ENCODE results near the gene CYP3A7.
"Not testable (repeated sequence)": the region's sequence is repeated elsewhere in the genome, so short reads cannot be mapped to it uniquely, and the experiment has no call there.

The CYP3A7 gene

DNA sequence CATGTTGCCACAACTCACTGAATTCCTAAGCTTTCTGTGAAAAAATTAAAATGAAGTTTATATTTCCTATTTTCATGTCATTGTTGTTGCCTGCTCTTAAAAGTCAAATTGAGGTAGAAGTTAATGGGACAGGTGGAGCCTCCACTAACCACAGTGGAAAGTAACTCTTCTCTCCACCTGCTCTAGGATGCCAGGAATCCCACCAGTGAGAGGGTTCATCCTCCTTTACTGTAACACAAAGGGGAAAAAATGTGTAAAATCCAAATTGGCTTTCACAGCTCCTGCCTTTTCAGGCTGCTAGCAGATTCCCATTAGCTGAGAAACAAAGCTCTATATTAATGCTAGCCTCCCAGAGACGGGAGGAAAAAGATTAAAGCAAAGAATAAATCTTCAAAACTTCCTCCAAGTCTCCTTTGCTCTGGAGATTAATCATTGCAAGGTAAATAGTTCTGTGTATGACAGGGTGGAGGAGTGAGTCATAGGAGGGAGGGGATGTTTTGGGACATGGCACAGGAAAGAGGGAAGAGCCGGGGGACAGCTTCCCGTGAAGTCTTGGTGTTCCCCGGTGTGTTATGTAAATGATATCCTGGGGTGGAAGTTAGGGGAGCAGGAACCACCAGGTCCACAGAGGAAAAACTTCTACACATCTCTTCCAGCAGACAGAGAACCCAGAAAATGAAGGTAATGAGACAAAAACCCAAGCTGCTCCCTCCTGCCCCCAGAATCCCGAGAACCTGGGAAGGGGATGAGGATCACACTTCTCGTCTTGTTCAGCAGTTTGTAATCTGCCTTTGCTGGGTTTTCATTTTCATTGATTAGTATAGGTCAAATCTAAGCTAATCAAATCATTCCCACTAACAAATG lies 35.9 kb downstream of the CYP3A7 start:
- DNase-seq, result not testable (repeated sequence)

DNA sequence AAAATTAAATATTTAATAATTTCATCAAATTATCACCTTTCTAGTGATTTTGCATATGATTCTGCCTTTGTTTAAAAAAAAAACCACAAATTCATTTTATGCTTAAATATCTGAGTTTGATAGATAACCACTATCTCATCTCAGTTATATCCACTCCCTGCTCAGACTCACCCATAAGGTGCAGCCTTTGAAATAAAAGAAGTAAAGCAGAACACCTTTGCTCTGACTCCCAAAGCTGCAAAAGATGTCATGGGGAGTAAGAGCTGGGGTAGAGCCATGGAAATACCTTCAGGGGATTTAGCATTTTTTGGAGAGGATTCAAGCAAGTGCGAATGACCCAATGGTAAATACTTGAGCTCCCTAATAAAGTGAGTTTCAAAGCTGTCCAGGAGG lies 40.1 kb downstream of the CYP3A7 start:
- DNase-seq, result no peak

DNA sequence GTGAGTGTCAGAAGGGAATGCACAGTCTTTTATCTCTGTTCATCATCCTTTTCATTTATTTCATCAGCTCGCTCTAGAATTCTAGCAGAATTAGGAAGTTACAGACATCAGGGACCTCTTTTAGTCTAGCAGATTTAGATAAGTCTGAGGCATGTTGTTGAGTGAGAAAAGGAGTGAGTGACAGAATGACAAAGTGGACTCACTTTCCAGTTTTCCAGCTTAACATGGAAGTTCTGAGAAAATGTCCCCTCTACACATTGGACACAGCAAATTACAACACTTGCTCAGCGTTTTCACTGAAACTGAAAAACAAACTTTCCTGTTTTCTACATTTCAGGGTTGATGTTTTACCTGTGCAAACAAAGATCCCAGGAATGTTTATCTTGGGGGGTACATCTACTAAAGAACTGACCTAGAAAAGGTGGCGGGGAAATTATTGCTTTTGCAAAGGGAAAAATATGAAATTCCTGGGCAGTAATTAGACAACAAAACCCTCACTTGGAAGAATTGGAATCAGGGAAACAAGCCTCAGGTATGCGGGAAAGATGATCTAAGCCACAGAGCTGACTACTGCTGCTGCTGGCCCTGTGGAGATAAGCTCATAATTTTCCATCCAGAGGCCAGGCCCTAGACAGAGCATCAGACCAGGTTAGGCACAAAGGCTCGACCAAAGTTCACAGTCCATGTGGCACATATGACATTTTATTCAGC lies 40.6 kb downstream of the CYP3A7 start:
- DNase-seq, result no peak

DNA sequence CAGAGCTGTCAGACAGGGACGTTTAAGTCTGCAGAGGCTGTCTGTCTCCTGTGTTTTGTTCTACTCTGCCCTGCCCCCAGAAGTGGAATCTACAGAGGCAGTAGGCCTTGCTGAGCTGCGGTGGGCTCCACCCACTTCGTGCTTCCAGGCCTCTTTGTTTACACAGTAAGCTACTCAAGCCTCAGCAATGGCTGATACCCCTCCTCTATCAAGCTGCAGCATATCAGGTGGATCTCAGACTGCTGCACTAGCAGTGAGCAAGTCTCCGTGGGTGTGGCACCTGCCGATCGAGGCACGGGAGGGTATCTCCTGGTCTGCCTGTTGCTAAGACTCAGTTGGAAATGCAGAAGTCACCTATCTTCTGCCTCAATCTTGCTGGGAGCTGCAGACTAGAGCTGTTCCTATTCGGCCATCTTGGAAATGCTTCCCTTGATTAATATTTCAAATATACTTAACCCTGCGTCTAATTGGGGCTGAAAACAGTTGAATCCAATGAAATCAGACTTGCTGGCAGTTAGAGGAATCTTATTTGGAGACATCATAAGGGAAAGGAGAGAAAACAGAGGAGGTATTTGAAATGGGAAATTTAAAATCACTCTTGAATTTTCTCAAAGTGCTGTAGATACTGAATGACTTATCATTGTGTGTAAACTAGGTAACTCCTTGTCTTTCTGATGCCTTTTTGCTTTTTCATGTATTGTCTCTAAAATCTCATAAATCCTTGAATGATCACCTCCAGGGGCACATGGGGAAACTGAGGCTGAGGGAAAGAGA lies 41.4 kb downstream of the CYP3A7 start:
- no peak for DNase-seq

DNA sequence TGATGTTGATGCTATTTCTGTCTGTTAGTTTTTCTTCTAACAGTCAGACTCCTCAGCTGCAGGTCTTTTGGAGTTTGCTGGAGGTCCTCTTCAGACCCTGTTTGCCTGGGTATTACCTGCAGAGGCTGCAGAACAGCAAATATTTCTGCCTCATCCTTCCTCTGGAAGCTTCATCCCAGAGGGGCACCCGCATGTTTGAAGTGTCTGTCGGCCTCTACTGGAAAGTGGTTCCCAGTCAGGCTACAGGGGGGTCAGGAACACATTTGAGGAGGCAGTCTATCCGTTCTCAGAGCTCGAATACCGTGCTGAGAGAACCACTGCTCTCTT lies 41.9 kb downstream of the CYP3A7 start:
- no peak for DNase-seq

DNA sequence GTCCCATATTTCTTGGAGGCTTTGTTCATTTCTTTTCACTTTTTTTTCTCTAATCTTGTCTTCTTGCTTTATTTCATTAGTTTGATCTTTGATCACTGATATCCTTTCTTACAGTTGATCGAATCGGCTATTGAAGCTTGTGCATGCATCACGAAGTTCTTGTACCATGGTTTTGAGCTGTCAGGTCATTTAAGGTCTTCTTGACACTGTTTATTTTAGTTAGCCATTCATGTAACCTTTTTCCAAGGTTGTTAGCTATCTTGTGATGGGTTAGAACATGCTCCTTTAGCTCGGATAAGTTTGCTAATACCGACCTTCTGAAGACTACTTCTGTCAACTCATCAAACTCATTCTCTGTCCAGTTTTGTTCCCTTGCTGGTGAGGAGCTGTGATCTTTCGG lies 42.4 kb downstream of the CYP3A7 start:
- not testable (repeated sequence) for DNase-seq

DNA sequence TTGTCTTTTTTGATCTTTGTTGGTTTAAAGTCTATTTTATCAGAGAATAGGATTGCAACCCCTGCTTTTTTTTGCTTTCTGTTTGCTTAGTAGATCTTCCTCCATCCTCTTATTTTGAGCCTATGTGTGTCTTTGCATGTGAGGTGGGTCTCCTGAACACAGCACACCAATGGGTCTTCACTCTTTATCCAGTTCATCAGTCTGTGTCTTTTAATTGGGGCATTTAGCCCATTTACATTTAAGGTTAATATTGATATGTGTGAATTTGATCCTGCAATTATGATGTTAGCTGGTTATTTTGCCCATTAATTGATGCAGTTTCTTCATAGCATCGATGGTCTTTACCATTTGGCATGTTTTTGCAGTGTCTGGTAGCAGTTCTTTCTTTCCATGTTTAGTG lies 43.3 kb downstream of the CYP3A7 start:
- DNase-seq, result not testable (repeated sequence)

DNA sequence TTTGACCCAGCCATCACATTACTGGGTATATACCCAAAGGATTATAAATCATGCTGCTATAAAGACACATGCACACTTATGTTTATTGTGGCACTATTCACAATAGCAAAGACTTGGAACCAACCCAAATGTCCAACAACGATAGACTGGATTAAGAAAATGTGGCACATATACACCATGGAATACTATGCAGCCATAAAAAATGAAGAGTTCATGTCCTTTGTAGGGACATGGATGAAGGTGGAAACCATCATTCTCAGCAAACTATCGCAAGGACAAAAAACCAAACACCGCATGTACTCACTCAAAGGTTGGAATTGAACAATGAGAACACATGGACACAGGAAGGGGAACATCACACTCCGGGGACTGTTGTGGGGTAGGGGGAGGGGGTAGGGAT lies 44.1 kb downstream of the CYP3A7 start:
- not testable (repeated sequence) for DNase-seq

DNA sequence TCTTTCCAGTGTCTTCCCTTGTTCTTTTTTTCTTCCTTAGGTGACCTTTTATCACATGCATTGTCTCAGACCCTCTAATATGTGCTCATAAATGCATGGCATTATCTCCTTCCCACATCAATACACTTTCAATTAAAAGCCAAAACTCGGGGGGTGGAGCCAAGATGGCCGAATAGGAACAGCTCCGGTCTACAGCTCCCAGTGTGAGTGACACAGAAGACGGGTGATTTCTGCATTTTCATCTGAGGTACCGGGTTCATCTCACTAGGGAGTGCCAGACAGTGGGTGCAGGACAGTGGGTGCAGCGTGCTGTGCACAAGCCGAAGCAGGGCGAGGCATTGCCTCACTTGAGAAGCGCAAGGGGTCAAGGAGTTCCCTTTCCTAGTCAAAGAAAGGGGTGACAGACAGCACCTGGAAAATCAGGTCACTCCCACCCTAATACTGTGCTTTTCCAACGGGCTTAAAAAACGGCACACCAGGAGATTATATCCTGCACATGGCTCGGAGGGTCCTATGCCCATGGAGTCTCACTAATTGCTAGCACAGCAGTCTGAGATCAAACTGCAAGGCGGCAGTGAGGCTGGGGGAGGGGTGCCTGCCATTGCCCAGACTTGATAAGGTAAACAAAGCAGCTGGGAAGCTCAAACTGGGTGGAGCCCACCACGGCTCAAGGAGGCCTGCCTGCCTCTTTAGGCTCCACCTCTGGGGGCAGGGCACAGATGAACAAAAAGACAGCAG lies 49.0 kb downstream of the CYP3A7 start:
- DNase-seq, result not testable (repeated sequence)

DNA sequence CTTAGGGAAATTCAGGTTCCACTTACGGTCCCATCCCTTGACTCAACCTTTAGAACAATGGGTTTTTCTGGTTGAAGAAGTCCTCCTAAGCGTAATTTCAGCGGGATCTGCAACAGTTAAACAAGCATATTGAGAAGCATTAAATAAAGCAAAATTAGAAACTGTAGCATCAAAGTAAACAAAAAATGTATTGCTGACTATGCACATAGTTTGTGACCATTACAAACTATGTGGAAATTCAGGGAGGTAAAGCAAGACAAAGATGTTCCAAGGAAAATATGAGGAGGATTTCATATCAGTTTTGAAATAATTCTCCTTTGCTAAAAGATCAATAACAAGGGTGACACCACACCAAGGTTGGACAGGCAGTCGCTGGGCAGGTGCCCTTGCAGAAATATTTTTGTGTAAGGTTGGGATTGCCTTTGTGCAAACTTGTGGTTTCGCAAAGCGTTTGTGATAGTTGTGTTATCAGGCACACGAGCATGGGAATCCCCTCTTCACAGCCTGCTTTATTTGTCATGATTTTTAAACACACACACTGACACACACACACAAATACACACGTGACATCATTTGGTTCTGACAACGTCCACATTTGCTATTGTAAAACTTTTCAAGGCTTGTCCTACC lies 49.8 kb downstream of the CYP3A7 start:
- DNase-seq, result no peak

DNA sequence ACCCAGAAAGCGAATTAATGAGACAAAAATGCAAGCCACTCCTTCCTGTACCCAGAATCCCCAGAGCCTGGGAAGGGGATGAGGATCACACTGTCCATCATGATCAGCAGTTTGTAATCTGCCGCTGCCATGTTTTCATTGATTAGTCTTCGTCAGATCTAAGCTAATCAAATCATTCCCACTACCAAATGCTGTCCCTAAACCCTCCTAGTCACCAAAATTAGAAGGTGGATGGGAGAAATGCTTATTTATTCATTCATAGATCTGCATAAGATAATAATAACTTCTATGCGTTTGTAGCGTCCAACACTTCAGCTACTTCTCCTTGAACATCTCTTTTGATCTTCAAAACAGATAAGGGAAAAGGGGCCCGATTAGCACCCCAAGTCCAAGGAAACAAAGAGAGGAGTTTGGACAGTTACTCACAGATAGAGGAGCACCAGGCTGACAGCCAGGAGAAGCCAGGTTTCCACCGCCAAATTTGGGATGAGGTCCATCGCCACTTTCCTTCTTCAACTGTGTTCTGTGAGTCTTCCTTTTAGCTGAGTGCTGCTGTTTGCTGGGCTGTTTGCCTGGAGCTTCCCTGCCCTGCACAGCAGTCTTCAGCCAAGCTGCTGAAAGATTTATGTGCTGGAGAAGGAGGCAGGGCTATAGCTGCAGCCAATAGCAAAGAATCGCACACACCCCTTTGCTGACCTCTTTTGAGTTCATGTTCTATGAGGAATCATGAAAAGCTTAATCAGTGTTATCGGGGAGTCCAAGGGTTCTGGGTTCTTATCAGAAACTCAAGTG lies 55.4 kb downstream of the CYP3A7 start, which contains the start of gene CYP3A5:
TSS of gene CYP3A5 (minus strand) at position 597 of the 792 bp plus-strand sequence. CDS start at position 497, 100 bp downstream.
- no peak for DNase-seq

DNA sequence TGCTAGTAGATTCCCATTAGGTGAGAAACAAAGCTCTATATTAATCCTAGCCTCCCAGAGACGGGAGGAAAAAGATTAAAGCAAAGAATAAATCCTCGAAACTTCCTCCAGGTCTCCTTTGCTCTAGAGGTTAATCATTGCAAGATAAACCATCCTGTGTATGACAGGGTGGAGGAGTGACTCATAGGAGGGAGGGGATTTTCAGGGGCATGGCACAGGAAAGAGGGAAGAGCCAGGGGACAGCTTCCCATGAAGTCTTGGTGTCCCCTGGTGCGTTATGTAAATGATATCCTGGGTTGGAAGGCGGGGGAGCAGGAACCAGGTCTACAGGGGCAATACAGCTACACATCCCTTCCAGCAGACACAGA lies 56.0 kb downstream of the CYP3A7 start:
- no peak for DNase-seq

DNA sequence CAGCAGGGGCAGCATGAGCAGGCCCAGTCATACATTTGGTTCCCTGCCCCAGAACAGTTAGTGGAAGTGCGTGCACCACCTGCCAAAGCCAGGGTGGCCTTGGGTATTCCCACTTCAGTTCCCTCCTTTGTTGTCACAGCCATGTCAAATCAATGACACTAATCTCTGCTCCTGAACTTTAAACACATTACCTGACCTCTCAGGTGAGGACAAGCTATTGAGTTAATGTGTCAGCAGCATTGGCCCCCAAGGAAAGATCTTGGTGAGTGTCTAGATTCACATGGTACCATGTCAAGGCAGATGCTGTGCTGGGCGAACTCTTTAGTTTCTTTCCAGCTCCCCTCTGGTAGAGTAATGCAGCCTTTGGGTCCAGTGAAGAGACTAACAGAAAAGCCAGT lies 57.3 kb downstream of the CYP3A7 start:
- no peak for DNase-seq

DNA sequence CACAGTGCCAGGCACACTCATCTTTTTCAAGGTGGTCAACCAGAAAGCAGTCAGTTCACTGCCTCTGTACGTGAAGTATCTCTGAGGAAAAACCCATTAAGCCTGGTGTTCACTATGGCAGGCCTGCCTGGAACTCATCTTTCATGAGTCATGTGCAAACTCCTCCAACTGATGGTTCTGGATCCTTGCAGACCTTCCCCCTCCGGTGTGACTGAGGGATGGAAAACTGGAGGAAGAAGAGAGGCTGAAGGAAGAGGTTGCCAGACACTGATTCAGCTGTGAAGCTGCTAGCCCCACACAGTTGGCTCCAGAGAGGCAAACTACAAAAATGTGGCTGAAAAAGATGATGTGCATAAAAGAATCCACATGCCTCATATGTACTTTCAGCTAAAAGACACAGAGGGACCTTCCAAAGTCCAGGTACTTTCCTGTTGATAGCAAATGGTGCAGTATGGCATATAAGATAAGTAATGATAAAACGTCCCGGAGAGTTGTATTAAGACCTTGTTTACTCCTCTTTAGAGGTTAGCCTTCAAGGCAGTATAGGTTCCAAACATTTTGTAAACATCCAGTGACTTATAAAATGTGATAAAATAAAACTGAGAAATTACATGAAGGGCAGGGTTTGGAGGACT lies 57.9 kb downstream of the CYP3A7 start:
- no peak for DNase-seq

DNA sequence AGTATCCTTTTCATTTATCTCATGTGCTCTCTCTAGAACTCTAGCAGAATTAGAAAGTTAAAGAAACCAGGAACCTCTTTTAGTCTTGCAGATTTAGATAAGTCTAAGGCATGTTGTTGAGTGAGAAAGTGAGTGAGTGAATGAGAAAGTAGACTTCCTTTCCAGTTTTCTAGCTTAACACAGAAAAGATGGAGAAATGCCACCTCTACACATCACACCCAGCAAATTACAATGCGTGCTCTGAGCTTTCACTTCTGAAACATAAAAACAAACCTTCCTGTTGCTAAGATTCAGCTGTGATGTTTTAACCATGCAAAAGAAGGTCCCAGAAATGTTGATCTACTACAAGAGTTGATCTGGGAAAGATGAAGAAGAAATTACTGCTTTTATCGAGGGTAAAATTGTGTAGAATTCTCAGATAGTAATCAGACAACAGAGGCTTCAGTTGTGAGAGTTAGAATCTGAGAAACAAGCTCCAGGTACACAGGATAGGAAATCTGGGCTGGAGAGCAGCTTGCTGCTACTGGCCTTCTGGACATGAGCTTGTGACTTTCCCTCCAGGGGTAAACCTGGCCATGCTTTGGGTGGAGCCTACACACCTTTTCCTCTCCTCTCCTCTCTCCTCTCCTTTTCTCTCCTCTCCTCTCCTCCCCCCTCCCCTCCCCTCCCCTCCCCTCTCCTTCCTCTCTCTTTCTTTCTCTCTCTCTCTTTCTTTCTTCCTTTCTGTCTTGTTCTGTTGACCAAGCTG lies 59.8 kb downstream of the CYP3A7 start:
- no peak for DNase-seq

DNA sequence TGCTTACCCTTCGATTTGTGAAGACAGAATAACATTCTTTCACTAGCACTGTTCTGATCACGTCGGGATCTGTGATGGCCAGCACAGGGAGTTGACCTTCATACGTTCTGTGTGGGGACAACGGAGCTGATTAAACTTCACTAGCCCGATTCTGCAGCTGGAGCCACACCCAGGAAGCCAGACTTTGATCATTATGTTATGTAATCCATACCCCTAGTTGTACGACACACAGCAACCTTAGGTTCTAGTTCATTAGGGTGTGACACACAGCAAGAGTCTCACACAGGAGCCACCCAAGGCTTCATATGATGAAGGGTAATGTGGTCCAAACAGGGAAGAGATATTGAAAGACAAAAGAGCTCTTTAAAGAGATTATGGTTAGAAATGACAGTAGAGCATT lies 62.4 kb downstream of the CYP3A7 start:
- peak; percentile 4 for DNase-seq

DNA sequence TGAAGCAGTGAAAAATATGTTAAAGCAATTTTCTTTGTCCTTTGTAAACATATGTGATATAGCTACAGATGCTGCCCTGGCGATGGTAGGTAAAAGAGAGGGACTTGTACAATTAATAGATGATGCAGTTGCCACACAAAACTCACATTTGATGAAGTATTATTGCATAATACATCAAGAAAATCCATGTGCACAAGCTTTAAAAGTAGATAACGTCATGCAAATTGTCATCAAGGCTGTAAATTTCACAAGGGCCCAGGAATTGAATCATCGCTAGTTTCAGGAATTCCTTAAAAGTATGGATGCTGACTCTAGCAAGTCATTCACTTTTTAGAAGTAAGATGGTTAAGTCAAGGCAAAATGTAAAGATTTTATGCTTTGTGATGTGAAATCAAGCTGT lies 65.2 kb downstream of the CYP3A7 start:
- no peak for DNase-seq

DNA sequence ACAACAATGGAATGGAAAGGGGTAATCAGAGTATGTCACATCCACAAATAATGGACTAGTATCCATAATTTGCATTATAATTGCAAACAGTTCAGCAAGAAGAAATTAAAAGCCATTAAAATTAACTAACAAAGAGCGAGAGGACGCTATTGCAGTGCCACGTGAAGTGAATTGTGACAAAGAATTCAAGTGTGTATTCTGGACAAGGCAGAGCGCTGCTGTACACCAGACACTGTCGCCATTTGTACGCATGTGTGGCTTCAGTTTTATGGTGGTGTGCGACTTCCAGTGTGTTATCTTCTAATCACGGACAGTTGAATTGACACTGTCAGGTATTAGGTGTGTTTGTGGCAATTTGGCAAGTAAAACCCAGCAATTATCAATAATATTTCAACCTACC lies 66.5 kb downstream of the CYP3A7 start:
- DNase-seq, result no peak

DNA sequence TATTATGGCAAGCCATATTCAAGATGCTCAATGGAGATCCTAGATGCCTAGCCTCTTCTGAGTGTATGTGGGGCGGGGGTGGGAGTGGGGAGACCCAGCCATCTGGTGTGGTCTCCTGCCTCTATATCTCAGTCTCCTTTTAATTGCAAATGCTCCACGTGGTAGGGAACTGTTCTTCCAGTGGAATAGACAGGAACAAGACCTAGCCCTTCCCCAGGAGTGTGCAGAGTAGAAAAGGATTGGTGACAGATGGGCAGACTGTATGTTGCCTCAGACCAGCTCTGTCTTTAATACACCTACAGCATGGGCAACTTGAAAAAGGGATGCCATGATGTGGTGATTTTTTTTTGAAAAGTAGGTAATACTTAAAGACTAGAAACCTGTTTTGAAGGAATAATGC lies 67.8 kb downstream of the CYP3A7 start:
- no peak for DNase-seq

DNA sequence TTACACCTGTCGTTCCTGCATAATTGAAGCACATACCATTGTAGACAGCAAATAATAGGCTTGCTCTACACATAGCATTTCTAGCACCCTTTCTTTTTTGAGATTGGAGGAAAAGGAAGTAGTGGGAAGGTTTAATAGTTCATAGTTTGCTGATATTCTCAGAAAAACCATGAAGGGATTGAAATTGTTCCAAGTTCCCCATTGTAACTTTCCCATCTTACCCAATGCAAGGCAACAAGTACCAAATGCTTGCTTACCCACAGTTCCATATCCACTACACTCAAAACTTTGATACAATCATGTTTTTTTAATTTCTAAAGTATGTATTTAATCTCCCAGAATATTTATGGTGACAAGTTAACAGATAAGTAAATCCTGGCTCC lies 69.0 kb downstream of the CYP3A7 start:
- DNase-seq, result peak; percentile 86
